Stimulated activated CD4-positive, alpha-beta T cell treated with anti-CD3 and anti-CD28 coated beads, TNF-alpha, amount 100 ng/mL, for 4 hours (primary cell): ENCODE data around the gene H6PD.

Source experiments
- DNase-seq, 3 experiments: peaks; one replicate each; pipeline ENCODE4 v3.0.0-alpha.2; 2020; ENCODE audit warnings: low read depth in 3 of 3

The H6PD gene

DNA sequence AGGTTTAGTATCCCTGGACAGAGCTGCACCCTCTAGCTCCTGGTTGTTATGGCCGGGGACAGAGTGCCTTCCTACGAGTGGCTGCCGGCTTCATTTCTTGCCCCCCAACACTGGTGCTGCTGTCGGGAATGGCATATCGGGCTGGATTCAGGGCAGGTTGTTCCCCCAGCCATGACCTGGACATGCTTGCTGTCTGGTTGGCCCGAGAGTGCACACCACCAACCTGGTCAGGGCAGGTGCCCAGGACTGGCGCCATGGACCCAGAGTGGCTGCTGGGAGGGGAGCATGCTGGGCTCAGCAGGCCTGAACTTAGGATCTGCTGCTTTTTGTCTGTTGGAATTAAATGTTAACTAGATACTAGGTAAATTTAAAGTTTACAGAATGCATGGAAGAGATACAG is 21.8 kb downstream of the H6PD start:
- no peak for DNase-seq

GRCh38 chr1:9257851-9258250 is 23.3 kb downstream of the H6PD start:
- DNase-seq, result no peak

GRCh38 chr1:9258629-9259028 is 24.1 kb downstream of the H6PD start:
- DNase-seq, result no peak

DNA sequence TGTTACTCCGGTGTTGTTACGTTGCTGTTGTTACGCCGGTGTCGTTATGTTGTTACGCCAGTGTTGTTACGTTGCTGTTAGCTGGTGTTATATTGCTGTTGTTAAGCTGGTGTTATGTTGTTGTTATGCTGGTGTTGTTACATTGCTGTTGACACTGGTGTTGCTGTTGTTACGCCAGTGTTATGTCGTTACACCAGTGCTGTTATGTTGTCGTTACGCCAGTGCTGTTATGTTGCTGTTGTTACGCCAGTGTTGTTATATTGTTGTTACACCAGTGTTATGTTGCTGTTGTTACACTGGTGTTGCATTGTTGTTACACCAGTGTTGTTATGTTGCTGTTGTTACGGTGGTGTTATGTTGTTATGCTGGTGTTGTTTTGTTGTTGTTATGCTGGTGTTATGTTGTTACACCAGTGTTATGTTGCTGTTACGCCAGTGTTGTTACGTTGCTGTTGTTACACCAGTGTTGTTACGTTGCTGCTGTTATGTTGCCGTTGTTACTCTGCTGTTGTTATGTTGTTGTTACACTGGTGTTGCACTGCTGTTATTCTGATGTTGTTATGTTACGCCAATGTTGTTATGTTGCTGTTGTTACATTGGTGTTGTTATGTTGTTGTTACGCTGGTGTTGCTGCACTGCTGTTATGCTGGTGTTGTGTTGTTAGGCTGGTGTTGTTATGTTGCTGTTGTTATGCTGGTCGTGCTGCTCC is 25.6 kb downstream of the H6PD start:
- DNase-seq, result no peak

DNA sequence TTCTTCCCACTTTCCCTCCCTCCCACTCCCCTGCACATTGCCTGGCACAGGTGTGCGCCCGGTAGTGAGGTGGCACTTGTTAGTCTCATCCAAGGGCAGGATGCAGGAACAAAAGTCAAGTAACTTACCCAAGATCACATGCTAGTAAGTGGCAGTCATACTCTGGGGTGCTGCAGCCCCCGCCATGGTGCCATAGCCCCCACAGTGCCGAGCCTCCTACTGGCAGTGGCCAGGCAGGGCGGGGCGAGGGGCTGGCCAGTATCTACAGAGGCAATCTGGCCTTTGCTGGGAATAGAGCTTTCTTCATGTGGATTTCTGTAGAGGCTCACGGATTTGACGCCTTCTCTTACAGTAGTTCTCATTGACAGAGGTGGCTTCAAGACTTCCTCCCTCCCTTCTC is 26.9 kb downstream of the H6PD start:
- DNase-seq, result no peak

- no peak for DNase-seq
Observed at GRCh38 chr1:9262096-9262986, 27.8 kb downstream of the H6PD start.

DNA sequence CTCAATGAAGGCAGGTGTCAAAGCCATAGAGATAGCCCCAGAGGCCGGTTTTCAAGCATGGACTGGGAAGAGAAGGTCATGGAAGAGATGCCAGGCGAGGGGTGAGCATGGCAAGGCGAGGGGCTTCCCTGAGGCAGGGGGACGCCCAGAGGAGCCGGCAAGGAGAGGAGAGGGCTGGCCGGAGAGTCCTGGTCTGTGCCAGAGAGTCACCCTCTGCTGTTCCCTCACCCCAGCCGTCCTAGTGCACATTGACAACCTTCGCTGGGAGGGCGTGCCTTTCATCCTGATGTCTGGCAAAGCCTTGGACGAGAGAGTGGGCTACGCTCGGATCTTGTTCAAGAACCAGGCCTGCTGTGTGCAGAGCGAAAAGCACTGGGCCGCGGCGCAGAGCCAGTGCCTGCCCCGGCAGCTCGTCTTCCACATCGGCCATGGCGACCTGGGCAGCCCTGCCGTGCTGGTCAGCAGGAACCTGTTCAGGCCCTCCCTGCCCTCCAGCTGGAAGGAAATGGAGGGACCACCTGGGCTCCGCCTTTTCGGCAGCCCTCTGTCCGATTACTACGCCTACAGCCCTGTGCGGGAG is 28.8 kb downstream of the H6PD start:
- no peak for DNase-seq

DNA sequence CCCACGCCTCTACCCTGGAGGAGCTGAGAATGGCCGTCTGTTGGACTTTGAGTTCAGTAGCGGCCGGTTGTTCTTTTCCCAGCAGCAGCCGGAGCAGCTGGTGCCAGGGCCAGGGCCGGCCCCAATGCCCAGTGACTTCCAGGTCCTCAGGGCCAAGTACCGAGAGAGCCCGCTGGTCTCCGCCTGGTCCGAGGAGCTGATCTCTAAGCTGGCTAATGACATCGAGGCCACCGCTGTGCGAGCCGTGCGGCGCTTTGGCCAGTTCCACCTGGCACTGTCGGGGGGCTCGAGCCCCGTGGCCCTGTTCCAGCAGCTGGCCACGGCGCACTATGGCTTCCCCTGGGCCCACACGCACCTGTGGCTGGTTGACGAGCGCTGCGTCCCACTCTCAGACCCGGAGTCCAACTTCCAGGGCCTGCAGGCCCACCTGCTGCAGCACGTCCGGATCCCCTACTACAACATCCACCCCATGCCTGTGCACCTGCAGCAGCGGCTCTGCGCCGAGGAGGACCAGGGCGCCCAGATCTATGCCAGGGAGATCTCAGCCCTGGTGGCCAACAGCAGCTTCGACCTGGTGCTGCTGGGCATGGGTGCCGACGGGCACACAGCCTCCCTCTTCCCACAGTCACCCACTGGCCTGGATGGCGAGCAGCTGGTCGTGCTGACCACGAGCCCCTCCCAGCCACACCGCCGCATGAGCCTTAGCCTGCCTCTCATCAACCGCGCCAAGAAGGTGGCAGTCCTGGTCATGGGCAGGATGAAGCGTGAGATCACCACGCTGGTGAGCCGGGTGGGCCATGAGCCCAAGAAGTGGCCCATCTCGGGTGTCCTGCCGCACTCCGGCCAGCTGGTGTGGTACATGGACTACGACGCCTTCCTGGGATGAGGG is 29.7 kb downstream of the H6PD start:
- DNase-seq, result no peak

DNA sequence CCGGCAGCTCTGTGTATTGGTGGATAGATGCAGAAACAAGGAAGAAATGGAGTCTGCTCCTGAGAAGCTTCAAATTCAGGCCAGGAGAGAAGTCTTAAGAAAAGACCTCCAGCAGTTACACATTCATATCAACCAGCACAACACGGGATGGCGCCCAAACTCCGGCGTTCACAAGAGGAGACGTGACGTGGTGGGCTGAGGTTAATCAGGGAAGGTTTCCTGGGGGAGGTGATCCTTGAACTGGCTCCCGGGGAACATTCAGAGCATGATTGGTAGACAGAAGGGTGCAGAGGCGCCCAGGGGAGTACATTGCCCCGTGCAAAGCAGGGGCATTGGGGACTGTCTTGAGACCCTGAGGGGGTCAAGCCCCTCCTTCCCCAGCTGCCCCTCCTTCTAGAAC is 30.5 kb downstream of the H6PD start:
- no peak for DNase-seq

GRCh38 chr1:9265968-9266367 is 31.4 kb downstream of the H6PD start:
- DNase-seq, result no peak

- no peak for DNase-seq
Observed at GRCh38 chr1:9267352-9267686, 32.7 kb downstream of the H6PD start.

- DNase-seq, result no peak
Observed at GRCh38 chr1:9267827-9268581, 33.4 kb downstream of the H6PD start.

GRCh38 chr1:9269078-9269501 is 34.5 kb downstream of the H6PD start:
- no peak for DNase-seq

- no peak for DNase-seq
Observed at GRCh38 chr1:9269721-9270120, 35.1 kb downstream of the H6PD start.

- no peak for DNase-seq
Observed at GRCh38 chr1:9270290-9270883, 35.8 kb downstream of the H6PD start.

- no peak for DNase-seq
Observed at GRCh38 chr1:9271283-9271682, 36.7 kb downstream of the H6PD start.

- DNase-seq, result no peak
Observed at GRCh38 chr1:9271861-9272595, 37.5 kb downstream of the H6PD start.

DNA sequence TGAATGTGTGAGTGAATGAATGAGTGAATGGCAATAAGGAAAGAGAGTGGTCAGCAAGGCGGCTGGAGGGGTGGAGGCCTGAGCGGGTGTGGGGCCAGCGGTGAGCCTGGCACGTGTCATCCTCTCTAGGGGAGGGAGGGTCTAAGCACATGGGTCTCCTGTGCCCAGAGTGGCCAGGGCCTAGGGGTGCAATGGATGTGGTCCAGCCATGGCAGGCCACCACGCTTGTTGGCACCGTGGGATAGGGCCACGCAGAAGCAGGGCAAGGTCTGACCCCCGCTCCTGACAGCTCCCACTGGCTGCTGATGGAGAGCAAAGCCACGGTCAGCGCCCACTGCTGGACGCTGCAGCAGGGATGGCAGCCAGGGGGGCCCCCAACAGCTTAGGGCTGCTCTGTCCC is 38.6 kb downstream of the H6PD start:
- DNase-seq, result no peak

- no peak for DNase-seq
Observed at GRCh38 chr1:9275161-9275560, 40.6 kb downstream of the H6PD start.

DNA sequence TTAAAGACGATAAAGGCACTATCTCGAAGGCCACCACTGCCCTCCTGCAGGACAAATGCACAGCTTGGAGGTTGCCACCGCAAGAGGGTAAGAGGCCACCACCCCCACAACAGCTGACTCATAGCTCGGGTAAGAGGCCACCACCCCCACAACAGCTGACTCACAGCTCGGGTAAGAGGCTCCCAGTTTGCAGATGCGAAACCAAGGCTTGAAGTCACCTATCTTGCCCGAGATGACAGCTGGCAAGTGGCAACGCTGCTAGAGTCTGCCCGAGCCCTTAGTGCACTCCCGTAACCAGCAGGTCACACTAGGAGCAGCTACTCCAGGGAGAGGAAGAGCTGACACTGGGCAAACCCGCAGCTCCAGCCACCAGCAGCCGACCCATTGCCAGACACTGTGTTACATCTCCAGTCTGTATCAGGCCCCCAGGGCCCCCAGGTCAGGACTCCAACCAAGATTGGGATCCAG is 41.0 kb downstream of the H6PD start:
- DNase-seq, result peak; percentile 46 to 69 (median 49)
